ENCODE measurements around the gene PKP4.
"Not testable (repeated sequence)": the region's sequence is repeated elsewhere in the genome, so short reads cannot be mapped to it uniquely, and the experiment has no call there.

The PKP4 gene

DNA sequence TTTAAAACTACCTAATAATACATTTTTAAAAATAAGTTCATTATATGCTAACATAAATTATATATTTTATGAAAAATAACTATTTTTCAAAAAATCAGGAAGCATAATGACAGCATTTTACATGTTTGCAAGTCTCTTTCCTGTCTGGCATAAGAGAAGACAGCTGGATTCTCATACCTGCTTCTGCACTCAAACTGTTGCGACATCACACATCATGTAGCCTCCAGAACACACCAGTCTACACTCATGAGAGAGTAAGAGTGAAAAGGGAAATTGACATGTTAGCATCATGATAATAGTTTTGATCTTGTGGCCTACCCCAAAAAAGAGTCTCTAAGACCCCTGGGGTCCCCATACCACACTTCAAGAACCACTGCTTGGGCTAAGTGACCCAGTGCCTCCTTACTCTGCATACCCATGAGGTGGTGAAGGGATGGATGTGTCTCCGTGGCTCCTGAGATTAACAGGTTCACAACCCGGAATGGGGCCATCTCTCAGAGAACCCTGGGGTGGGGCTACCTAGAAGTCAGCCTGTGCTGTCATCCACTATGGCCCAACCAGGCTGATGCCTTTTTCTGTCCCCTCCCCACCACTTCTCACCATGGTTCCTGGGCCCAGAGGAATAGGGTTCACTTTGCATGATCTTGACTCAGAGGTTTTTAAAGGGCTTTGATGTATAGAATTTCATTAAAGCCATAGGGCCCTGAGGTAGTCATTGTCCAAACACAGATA is 235.8 kb downstream of the PKP4 start:
- Histone ChIP-seq H3K9me3 (ENCODE audit: low read length) (no peaks in the 10 kb centered on the region), H2AFZ (ENCODE audit: low read length) (no peak overlapping the region), H3K4me2 (ENCODE audit: low read length) (no peak overlapping the region), H3K79me2 (ENCODE audit: insufficient read depth, low read length) (no peaks in the 10 kb centered on the region), H3F3A (ENCODE audit: insufficient read depth, low read length) (no peaks in the 10 kb centered on the region), H3K9me2 (ENCODE audit: low read depth, low read length) (no peaks in the 10 kb centered on the region), H3K4me1 (ENCODE audit: insufficient read depth, low read length, severe bottlenecking) (no peaks in the 10 kb centered on the region), H3K4me3 (ENCODE audit: low read depth, low read length, poor library complexity, severe bottlenecking) (no peak overlapping the region), H3K27me3 (ENCODE audit: insufficient read depth, low read length) (peaks cover 6% of the 10 kb centered on the region; the same call in 1 of the 2 replicates), H3K9ac (ENCODE audit: low read length) (no peak overlapping the region), H3K36me3 (ENCODE audit: insufficient read depth, low read length) (no peaks in the 10 kb centered on the region), H4K20me1 (ENCODE audit: insufficient read depth, low read length) (no peaks in the 10 kb centered on the region), H3K27ac (ENCODE audit: low read depth, low read length, poor library complexity, severe bottlenecking) (no peak overlapping the region)
- no peak for TF ChIP-seq EZH2 (IDR thresholded peaks at IDR 0.05; ENCODE audit: borderline replicate concordance, low read length)
- TF ChIP-seq, protein P1, sequence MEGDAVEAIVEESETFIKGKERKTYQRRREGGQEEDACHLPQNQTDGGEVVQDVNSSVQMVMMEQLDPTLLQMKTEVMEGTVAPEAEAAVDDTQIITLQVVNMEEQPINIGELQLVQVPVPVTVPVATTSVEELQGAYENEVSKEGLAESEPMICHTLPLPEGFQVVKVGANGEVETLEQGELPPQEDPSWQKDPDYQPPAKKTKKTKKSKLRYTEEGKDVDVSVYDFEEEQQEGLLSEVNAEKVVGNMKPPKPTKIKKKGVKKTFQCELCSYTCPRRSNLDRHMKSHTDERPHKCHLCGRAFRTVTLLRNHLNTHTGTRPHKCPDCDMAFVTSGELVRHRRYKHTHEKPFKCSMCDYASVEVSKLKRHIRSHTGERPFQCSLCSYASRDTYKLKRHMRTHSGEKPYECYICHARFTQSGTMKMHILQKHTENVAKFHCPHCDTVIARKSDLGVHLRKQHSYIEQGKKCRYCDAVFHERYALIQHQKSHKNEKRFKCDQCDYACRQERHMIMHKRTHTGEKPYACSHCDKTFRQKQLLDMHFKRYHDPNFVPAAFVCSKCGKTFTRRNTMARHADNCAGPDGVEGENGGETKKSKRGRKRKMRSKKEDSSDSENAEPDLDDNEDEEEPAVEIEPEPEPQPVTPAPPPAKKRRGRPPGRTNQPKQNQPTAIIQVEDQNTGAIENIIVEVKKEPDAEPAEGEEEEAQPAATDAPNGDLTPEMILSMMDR (IDR thresholded peaks at IDR 0.05; ENCODE audit: low read length), result no peak

DNA sequence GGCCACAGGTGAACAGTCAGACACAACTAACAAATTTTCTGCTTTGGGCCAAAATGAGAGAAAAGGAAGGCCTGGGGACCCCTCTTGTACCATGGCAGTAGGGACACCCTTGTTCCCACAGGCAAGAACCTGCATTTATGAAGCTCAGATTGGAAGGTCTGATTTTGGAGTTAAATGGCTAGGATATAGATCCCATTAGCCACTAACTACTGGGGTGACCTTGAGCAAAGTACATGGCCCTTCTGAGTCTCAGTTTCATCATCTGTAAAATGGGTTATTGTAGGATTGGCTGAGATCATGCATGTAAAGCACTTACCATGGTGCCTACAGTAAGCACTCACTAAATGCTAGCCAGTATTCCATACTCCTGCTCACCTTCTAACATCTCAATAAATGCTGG is 236.7 kb downstream of the PKP4 start:
- Histone ChIP-seq H3K36me3 (ENCODE audit: insufficient read depth, low read length) (no peaks in the 10 kb centered on the region), H2AFZ (ENCODE audit: low read length) (no peak overlapping the region), H3K27ac (ENCODE audit: low read depth, low read length, poor library complexity, severe bottlenecking) (no peak overlapping the region), H3K4me2 (ENCODE audit: low read length) (no peak overlapping the region), H3F3A (ENCODE audit: insufficient read depth, low read length) (no peaks in the 10 kb centered on the region), H3K79me2 (ENCODE audit: insufficient read depth, low read length) (no peaks in the 10 kb centered on the region), H3K9ac (ENCODE audit: low read length) (no peak overlapping the region), H3K4me1 (ENCODE audit: insufficient read depth, low read length, severe bottlenecking) (no peaks in the 10 kb centered on the region), H3K4me3 (ENCODE audit: low read depth, low read length, poor library complexity, severe bottlenecking) (no peak overlapping the region), H3K9me2 (ENCODE audit: low read depth, low read length) (no peaks in the 10 kb centered on the region), H3K9me3 (ENCODE audit: low read length) (no peaks in the 10 kb centered on the region), H4K20me1 (ENCODE audit: insufficient read depth, low read length) (no peaks in the 10 kb centered on the region), H3K27me3 (ENCODE audit: insufficient read depth, low read length) (peaks cover 2% of the 10 kb centered on the region; the same call in 1 of the 2 replicates)
- TF ChIP-seq EZH2 (IDR thresholded peaks at IDR 0.05; ENCODE audit: borderline replicate concordance, low read length), result no peak
- TF ChIP-seq, protein P1 (IDR thresholded peaks at IDR 0.05; ENCODE audit: low read length), result no peak

- Histone ChIP-seq H3K9ac (ENCODE audit: low read length) (no peak overlapping the region), H3K36me3 (ENCODE audit: insufficient read depth, low read length) (no peaks in the 10 kb centered on the region), H2AFZ (ENCODE audit: low read length) (no peak overlapping the region), H3K9me2 (ENCODE audit: low read depth, low read length) (no peaks in the 10 kb centered on the region), H4K20me1 (ENCODE audit: insufficient read depth, low read length) (no peaks in the 10 kb centered on the region), H3K4me1 (ENCODE audit: insufficient read depth, low read length, severe bottlenecking) (no peaks in the 10 kb centered on the region), H3K4me2 (ENCODE audit: low read length) (no peak overlapping the region), H3K79me2 (ENCODE audit: insufficient read depth, low read length) (no peaks in the 10 kb centered on the region), H3K4me3 (ENCODE audit: low read depth, low read length, poor library complexity, severe bottlenecking) (no peak overlapping the region), H3F3A (ENCODE audit: insufficient read depth, low read length) (no peaks in the 10 kb centered on the region), H3K27ac (ENCODE audit: low read depth, low read length, poor library complexity, severe bottlenecking) (no peak overlapping the region), H3K27me3 (ENCODE audit: insufficient read depth, low read length) (no peaks in the 10 kb centered on the region), H3K9me3 (ENCODE audit: low read length) (no peaks in the 10 kb centered on the region)
- TF ChIP-seq EZH2 (IDR thresholded peaks at IDR 0.05; ENCODE audit: borderline replicate concordance, low read length), result no peak
- TF ChIP-seq, protein P1 (IDR thresholded peaks at IDR 0.05; ENCODE audit: low read length), result no peak
Measured at GRCh38 chr2:158695305-158695704, 238.6 kb downstream of the PKP4 start.

DNA sequence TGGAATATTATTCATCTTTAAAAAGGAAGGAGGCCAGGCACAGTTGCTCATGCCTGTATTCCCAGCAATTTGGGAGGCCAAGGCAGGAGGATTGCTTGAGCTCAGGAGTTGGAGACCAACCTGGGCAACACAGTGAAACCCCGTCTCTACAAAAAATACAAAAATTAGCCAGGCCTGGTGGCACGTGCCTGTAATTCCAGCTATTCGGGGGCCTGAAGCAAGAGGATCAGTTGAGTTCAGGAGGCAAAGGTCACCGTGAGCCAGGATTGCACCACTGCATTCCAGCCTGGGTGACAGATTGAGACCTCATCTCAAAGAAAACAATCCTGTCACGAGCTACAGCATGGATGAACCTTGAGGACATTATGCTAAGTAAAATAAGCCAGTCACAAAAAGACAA is 239.0 kb downstream of the PKP4 start:
- not testable (repeated sequence) for H3K79me2 ChIP-seq (ENCODE audit: insufficient read depth, low read length); H2AFZ ChIP-seq (ENCODE audit: low read length); H4K20me1 ChIP-seq (ENCODE audit: insufficient read depth, low read length); H3K4me1 ChIP-seq (ENCODE audit: insufficient read depth, low read length, severe bottlenecking); H3K9me3 ChIP-seq (ENCODE audit: low read length); H3K27me3 ChIP-seq (ENCODE audit: insufficient read depth, low read length); H3K4me3 ChIP-seq (ENCODE audit: low read depth, low read length, poor library complexity, severe bottlenecking); H3K36me3 ChIP-seq (ENCODE audit: insufficient read depth, low read length); H3K9ac ChIP-seq (ENCODE audit: low read length); H3K9me2 ChIP-seq (ENCODE audit: low read depth, low read length); H3K4me2 ChIP-seq (ENCODE audit: low read length); H3K27ac ChIP-seq (ENCODE audit: low read depth, low read length, poor library complexity, severe bottlenecking); H3F3A ChIP-seq (ENCODE audit: insufficient read depth, low read length)
